IMR-90 (cell line): ENCODE results near the gene ZNF284. TPM values are rescaled to one million over a fixed set of nuclear protein-coding genes. Genes with fewer than 3 reads are reported as not detected.

ENCODE experiments used
- ATAC-seq: fragments of 200-7000 bp; cut with Tn5 transposase; 2 replicates; pipeline ENCODE4 v1.9.1; 2020; ENCODE audit warnings: low read depth, mild to moderate bottlenecking, moderate library complexity
- BruUV-seq: library from RNA; stranded (reverse); fragments of 400-500 nt; replicated peaks from 2 replicates; lab custom pipeline; 2021; lab: Mats Ljungman, UMichigan
- CTCF ChIA-PET: fragments of 300-600 bp; formaldehyde crosslinking; extraction: SDS; loops from one replicate; lab custom pipeline; 2021; ENCODE audit warnings: antibody characterized with exemption; lab: Yijun Ruan, JAX
- POLR2A ChIA-PET: fragments of 300-600 bp; sonication (Branson Sonifier 250); formaldehyde crosslinking; loops from one replicate; lab custom pipeline; 2022; ENCODE audit warnings: antibody characterized with exemption; ENCODE audit not compliant: unreplicated experiment; lab: Charles Lee
- DNase-seq: peaks from one replicate; pipeline ENCODE4 v3.0.0; 2013
- H2AFZ ChIP-seq: replicated peaks from 2 replicates; pipeline ENCODE3; 2013; ENCODE audit warnings: low read length, mild to moderate bottlenecking; ENCODE audit not compliant: poor library complexity
- H2AK5ac ChIP-seq: 2 replicates; pipeline ENCODE4 v1.6.1; 2013; ENCODE audit warnings: low read depth, low read length, inconsistent platforms
- H2AK9ac ChIP-seq: replicated peaks from 2 replicates; pipeline ENCODE3; 2013; ENCODE audit warnings: mild to moderate bottlenecking, low read depth, low read length, moderate library complexity; ENCODE audit not compliant: poor library complexity
- H2BK120ac ChIP-seq: 2 replicates; pipeline ENCODE4 v1.6.1; 2013; ENCODE audit warnings: low read depth, low read length, inconsistent platforms
- H2BK15ac ChIP-seq: 3 replicates; pipeline ENCODE4 v1.6.1; 2013; ENCODE audit warnings: low read depth, low read length, inconsistent platforms
- H2BK20ac ChIP-seq: 2 replicates; pipeline ENCODE4 v1.6.1; 2013; ENCODE audit warnings: low read depth, mild to moderate bottlenecking, inconsistent platforms, low read length, moderate library complexity
- H2BK5ac ChIP-seq: 2 replicates; pipeline ENCODE4 v1.6.1; 2013; ENCODE audit warnings: mild to moderate bottlenecking, low read depth, low read length, inconsistent platforms; ENCODE audit not compliant: poor library complexity, severe bottlenecking
- H3K14ac ChIP-seq: replicated peaks from 2 replicates; pipeline ENCODE4 v1.6.1; 2013; ENCODE audit warnings: low read depth, low read length, inconsistent platforms
- H3K18ac ChIP-seq: 2 replicates; pipeline ENCODE4 v1.6.1; 2013; ENCODE audit warnings: low read depth, low read length, control low read depth
- H3K23ac ChIP-seq: 2 replicates; pipeline ENCODE4 v1.6.1; 2013; ENCODE audit warnings: low read depth, low read length, inconsistent platforms
- H3K27ac ChIP-seq: 2 replicates; pipeline ENCODE4 v1.5.1; 2013; ENCODE audit warnings: mild to moderate bottlenecking, control low read depth, low read length; ENCODE audit not compliant: insufficient read depth
- H3K27me3 ChIP-seq: 2 replicates; pipeline ENCODE4 v1.6.1; 2013; ENCODE audit warnings: low read length; ENCODE audit not compliant: control insufficient read depth, insufficient read depth
- H3K36me3 ChIP-seq: 2 replicates; pipeline ENCODE4 v1.6.1; 2013; ENCODE audit warnings: low read length, mixed read lengths; ENCODE audit not compliant: control insufficient read depth, insufficient read depth
- H3K4ac ChIP-seq: 2 replicates; pipeline ENCODE4 v1.6.1; 2013; ENCODE audit warnings: low read depth, low read length, inconsistent platforms
- H3K4me1 ChIP-seq: 2 replicates; pipeline ENCODE4 v1.6.1; 2013; ENCODE audit warnings: low read length, mixed read lengths; ENCODE audit not compliant: control insufficient read depth, insufficient read depth
- H3K4me2 ChIP-seq: 2 replicates; pipeline ENCODE4 v1.6.1; 2013; ENCODE audit warnings: low read depth, mild to moderate bottlenecking, control low read depth, low read length, moderate library complexity
- H3K4me3 ChIP-seq: 2 replicates; pipeline ENCODE4 v1.5.1; 2013; ENCODE audit warnings: low read depth, mild to moderate bottlenecking, control low read depth, low read length, moderate library complexity; ENCODE audit not compliant: insufficient read depth
- H3K56ac ChIP-seq: 2 replicates; pipeline ENCODE4 v1.6.1; 2013; ENCODE audit warnings: low read length, inconsistent platforms; ENCODE audit not compliant: insufficient read depth; ENCODE audit errors: extremely low read depth
- H3K79me1 ChIP-seq, 2 experiments: 2 replicates each; pipeline ENCODE4 v1.6.1; 2013; ENCODE audit warnings: low read length in 2 of 2, inconsistent platforms in 1 of 2, low read depth in 1 of 2
- H3K9ac ChIP-seq: 2 replicates; pipeline ENCODE4 v1.6.1; 2013; ENCODE audit warnings: low read depth, low read length, control low read depth
- H3K9me1 ChIP-seq: 2 replicates; pipeline ENCODE4 v1.6.1; 2013; ENCODE audit warnings: low read length, inconsistent platforms; ENCODE audit not compliant: insufficient read depth
- H3K9me3 ChIP-seq: 2 replicates; pipeline ENCODE4 v1.6.1; 2013; ENCODE audit warnings: low read length; ENCODE audit not compliant: control insufficient read depth, insufficient read depth
- H4K20me1 ChIP-seq: 2 replicates; pipeline ENCODE4 v1.6.1; 2013; ENCODE audit warnings: low read length, inconsistent platforms; ENCODE audit not compliant: insufficient read depth
- H4K5ac ChIP-seq: 2 replicates; pipeline ENCODE4 v1.6.1; 2013; ENCODE audit warnings: mild to moderate bottlenecking, low read depth, low read length, control low read depth
- H4K8ac ChIP-seq, 2 experiments: 2 replicates each; pipeline ENCODE4 v1.6.1; 2013; ENCODE audit warnings: low read depth in 2 of 2, low read length in 2 of 2, control low read depth in 1 of 2, inconsistent platforms in 1 of 2
- H4K91ac ChIP-seq: 2 replicates; pipeline ENCODE4 v1.6.1; 2013; ENCODE audit warnings: low read depth, low read length, inconsistent platforms; ENCODE audit not compliant: insufficient read depth
- FOS ChIP-seq: fragments of 150-350 bp; IDR thresholded peaks from 2 replicates; pipeline ENCODE4 v1.6.1; 2016; ENCODE audit warnings: low read depth, low read length
- NFE2L2 ChIP-seq: fragments of 150-350 bp; IDR thresholded peaks from 2 replicates; pipeline ENCODE4 v1.6.1; 2016; ENCODE audit warnings: low read depth, mild to moderate bottlenecking, low read length
- RFX5 ChIP-seq: IDR thresholded peaks from 2 replicates; pipeline ENCODE4 v1.8.0; 2012; ENCODE audit warnings: low read depth, mild to moderate bottlenecking, low read length, moderate library complexity
- WGBS, 2 experiments: methylation state at CpG; one replicate each; pipeline versions ENCODE4 v1.1.5 to v1.1.7; 2013; ENCODE audit warnings: missing lambda C conversion rate in 2 of 2; ENCODE audit not compliant: insufficient read length in 1 of 2; ENCODE audit errors: extremely low coverage in 2 of 2; 5-methylcytosine and 5-hydroxymethylcytosine counted together
- dilution Hi-C: fragments of 300-500 bp; cut with HindIII; formaldehyde crosslinking; loops from one replicate; pipeline ENCODE4 v1.14.3; 2018; ENCODE audit warnings: low sequenced_read_pairs; ENCODE audit not compliant: unreplicated experiment
- in situ Hi-C: fragments of 300-500 bp; cut with MboI; formaldehyde crosslinking; loops from 3 replicates; pipeline ENCODE4 v1.14.3; 2019; ENCODE audit warnings: low sequenced_read_pairs, inconsistent platforms, mixed read lengths
- intact Hi-C: fragments of 100-400 bp; cut with micrococcal nuclease; formaldehyde crosslinking; loops from 2 replicates; pipeline ENCODE4 v1.10.0; 2022
- polyA plus RNA-seq, 3 experiments: library from polyadenylated mRNA; depleted of rRNA; stranded (reverse); fragments of >200 nt; gene quantifications; 2 replicates each; pipeline ENCODE4 v1.2.3, GENCODE V29; 2012; ENCODE audit warnings: low replicate concordance in 1 of 3
- total RNA-seq: library from RNA; depleted of rRNA; stranded (reverse); fragments of >200 nt; gene quantifications from 2 replicates; pipeline ENCODE4 v1.2.3, GENCODE V29; 2012

The ZNF284 gene
- total and polyA plus RNA-seq, 2 of the 4 experiments (the other 2 are of a cell fraction), result 1.2 to 4.1 TPM

DNA sequence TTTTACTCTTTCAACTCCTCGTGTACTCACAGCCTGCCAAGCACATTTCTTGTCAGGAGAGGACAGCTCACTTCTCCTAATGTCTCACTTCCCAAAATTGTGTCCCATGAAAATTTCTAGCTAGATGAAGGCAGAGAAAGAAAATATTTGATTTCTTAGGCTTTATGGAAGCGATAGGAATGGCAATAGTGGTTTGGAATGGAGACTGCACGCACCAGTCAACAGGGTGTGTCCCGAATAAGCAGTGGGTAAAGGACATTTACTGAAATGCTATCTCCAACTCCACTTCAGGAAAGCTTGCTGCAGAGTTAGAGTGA, 47.1 kb upstream of the ZNF284 start:
- in situ Hi-C loops (no loop called here), dilution Hi-C loops (no loop called here), intact Hi-C loops (no loop called here)
- Histone ChIP-seq H2BK5ac (peak overlapping the region; percentile 64), H3K4me3 (peak overlapping the region; percentile 79), H4K20me1 (no peaks in the 10 kb centered on the region), H4K8ac (peak overlapping the region; percentile 90 to 99), H2AK9ac (peak overlapping the region; percentile 93), H3K56ac (no peak overlapping the region), H3K9me3 (peaks cover 5% of the 10 kb centered on the region; the same call in 1 of the 2 replicates), H3K4me2 (peak overlapping the region; percentile 99), H3K23ac (no peak overlapping the region), H3K4ac (peak overlapping the region; percentile 58), H4K5ac (peak overlapping the region; percentile 99), H2BK20ac (no peak overlapping the region), H2AFZ (peak overlapping the region; percentile 96), H3K27ac (peak overlapping the region; percentile 43; the same call in 1 of the 2 replicates), H4K91ac (peak overlapping the region; percentile 7; the same call in 1 of the 2 replicates), H3K9ac (peak overlapping the region; percentile 80), H3K4me1 (no peaks in the 10 kb centered on the region; the same call in 1 of the 2 replicates), H2BK15ac (no peak overlapping the region), H3K36me3 (peaks cover 17% of the 10 kb centered on the region), H3K79me1 (peaks cover 15 to 27% of the 10 kb centered on the region in 2 experiments), H3K14ac (peak overlapping the region; percentile 66), H2BK120ac (no peak overlapping the region), H2AK5ac (peak overlapping the region; percentile 2; the same call in 1 of the 2 replicates), H3K27me3 (no peaks in the 10 kb centered on the region), H3K9me1 (peaks cover 8% of the 10 kb centered on the region; the same call in 1 of the 2 replicates), H3K18ac (peak overlapping the region; percentile 65; the same call in 1 of the 2 replicates)
- no peak for TF ChIP-seq FOS
- no peak for TF ChIP-seq NFE2L2
- no peak for TF ChIP-seq RFX5
- DNase-seq (no peak), ATAC-seq (no peak)
- BruUV-seq, result no TSS peak
- ChIA-PET CTCF (no interaction called here), POLR2A (no interaction called here)
- WGBS, 2 experiments, result no CpG with 5 or more reads among the region's 4 CpGs
